ENCODE measurements around the gene GRK4. TPM values are rescaled to one million over a fixed set of nuclear protein-coding genes. Genes with fewer than 3 reads are reported as not detected.
A peak's percentile ranks its signal among the peaks of the same experiment; 100 is the strongest.
"Not testable (repeated sequence)": the region's sequence is repeated elsewhere in the genome, so short reads cannot be mapped to it uniquely, and the experiment has no call there.

The GRK4 gene
- total RNA-seq, 2 donors from 2014 or later = 1.7 to 3.6 TPM

GRCh38 chr4:2941138-2942036 lies 22.0 kb upstream of the GRK4 start:
- Mint-ChIP-seq H3K4me3 (no peak overlapping the region), H3K36me3 (ENCODE audit: low read depth) (peaks cover 10% of the 10 kb centered on the region), H3K4me1 (peaks cover 24% of the 10 kb centered on the region), H3K27ac (peak overlapping the region; percentile 92), H3K27me3 (no peaks in the 10 kb centered on the region)
- DNase-seq = no peak
- no peak for ATAC-seq
- no peaks in the 10 kb centered on the region for H3K9me3 ChIP-seq (ENCODE audit: control insufficient read depth, low read length, poor library complexity, severe bottlenecking)

DNA sequence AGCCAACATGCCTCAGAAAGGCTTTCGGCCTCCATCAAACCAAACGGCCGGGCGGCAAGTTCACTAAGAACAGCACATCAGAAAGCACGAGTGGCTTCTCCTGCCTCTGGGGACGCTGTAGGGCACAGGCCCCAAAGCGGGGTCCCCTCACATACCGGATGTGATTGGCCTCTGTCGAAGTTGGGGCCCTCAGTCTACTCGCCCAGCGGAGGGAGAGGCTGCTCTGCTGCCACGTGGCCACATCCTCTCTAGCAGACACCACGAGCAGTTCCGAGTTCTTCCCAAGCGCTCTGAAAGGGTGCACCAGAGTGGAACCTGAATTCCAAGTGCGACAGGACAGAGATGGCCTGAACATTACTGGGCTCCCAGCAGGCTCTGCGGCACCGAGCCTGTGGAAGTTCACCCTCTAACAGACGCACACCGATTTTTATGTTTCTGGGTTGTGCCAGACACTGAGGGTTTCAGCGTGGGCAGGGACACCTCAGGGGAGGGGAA lies 21.3 kb upstream of the GRK4 start:
- Mint-ChIP-seq H3K27ac (peak overlapping the region; percentile 92), H3K27me3 (no peaks in the 10 kb centered on the region), H3K4me3 (peak overlapping the region; percentile 63), H3K36me3 (ENCODE audit: low read depth) (peaks cover 12% of the 10 kb centered on the region), H3K4me1 (peaks cover 18% of the 10 kb centered on the region)
- H3K9me3 ChIP-seq (ENCODE audit: control insufficient read depth, low read length, poor library complexity, severe bottlenecking) = no peaks in the 10 kb centered on the region
- peak; percentile 13 for ATAC-seq
- no peak for DNase-seq

DNA sequence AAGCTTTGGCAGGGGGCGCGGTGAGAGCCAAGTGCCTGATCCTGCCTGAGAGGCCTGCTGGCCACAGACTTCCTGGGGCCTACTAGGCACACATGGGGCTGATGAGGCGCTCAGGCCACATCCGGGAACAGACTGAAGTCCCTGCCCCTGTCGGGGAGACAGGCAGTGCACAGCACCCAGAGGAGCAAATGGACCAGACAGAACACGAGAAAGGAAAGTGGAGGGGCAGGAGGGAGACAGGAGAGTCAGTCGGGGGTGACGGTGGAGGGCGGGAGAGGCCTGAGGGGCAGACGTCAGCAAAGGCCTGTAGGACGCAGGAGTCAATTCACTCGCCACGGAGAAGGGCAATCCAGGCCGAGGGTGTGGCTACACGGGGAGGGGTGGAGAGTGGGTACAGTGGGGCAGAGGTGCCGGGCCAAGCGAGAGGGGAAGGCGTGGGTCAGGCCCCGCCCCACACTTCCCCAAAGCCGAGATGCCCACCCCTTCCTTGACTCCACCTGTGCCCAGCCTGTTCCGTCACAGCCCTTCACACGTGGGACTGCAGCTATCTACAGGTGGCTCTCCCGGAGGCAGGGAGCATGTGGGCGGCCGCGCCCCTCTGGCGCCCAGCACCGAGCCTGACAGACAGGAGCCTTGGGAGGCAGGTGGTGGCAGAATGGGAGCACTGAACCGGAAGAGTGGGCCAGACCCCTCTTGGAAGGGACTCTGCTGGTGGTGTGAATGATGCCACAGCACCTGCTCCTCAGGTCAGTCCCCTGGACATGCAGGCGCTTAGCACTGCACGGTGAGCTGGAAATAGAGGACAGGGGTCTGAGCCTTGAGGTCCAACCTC lies 20.6 kb upstream of the GRK4 start:
- Mint-ChIP-seq H3K4me3 (peak overlapping the region; percentile 63), H3K4me1 (peaks cover 12% of the 10 kb centered on the region), H3K27me3 (no peaks in the 10 kb centered on the region), H3K27ac (peak overlapping the region; percentile 92), H3K36me3 (ENCODE audit: low read depth) (peaks cover 12% of the 10 kb centered on the region)
- peak; percentile 35 for ATAC-seq
- H3K9me3 ChIP-seq (ENCODE audit: control insufficient read depth, low read length, poor library complexity, severe bottlenecking) = no peaks in the 10 kb centered on the region
- no peak for DNase-seq

DNA sequence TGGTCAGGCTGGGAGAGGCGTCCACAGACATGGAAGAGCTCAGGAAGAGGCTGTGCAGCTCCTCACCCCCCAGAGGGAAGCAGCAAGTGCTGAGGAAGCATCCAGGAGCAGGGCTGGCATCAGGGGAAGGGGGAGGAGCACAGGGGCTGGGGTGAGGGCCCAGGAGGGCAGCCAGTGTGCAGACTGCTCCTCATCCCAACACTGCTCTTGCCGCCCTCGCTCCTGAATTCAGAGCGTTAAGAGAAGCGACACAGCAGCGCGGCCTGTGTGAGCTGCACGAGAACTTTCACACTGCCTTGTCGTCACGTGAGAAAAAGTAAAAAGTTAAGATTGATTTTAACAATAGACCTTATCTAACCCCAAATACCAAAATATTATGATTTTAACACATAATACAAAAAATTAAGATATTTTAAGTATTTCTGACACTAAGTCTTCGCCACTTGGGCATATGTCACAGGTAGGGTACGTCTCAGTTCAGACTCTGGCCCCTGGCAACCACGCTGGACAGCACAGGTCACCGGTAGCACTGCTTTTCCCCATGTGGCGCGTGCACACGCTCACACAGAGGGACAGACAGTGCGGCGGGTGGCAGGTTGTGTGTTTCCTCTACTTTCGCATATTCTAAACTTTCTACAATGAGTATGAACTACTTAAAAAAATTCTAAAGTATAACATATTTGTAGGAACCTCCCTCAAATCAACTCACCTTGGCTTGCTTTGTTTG lies 19.8 kb upstream of the GRK4 start:
- no peaks in the 10 kb centered on the region for H3K27me3 Mint-ChIP-seq
- H3K4me1 Mint-ChIP-seq = peaks cover 12% of the 10 kb centered on the region
- H3K36me3 Mint-ChIP-seq (ENCODE audit: low read depth) = peaks cover 14% of the 10 kb centered on the region
- no peak overlapping the region for H3K4me3 Mint-ChIP-seq
- DNase-seq (no peak), ATAC-seq (peak; percentile 8)
- H3K27ac Mint-ChIP-seq = peak overlapping the region; percentile 92
- H3K9me3 ChIP-seq (ENCODE audit: control insufficient read depth, low read length, poor library complexity, severe bottlenecking) = no peaks in the 10 kb centered on the region

GRCh38 chr4:2944091-2944482 lies 19.3 kb upstream of the GRK4 start:
- H3K27me3 Mint-ChIP-seq = no peaks in the 10 kb centered on the region
- no peaks in the 10 kb centered on the region for H3K9me3 ChIP-seq (ENCODE audit: control insufficient read depth, low read length, poor library complexity, severe bottlenecking)
- peaks cover 14% of the 10 kb centered on the region for H3K36me3 Mint-ChIP-seq (ENCODE audit: low read depth)
- ATAC-seq (no peak), DNase-seq (no peak)
- H3K4me1 Mint-ChIP-seq = peaks cover 12% of the 10 kb centered on the region
- H3K4me3 Mint-ChIP-seq = no peak overlapping the region
- H3K27ac Mint-ChIP-seq = peak overlapping the region; percentile 92

DNA sequence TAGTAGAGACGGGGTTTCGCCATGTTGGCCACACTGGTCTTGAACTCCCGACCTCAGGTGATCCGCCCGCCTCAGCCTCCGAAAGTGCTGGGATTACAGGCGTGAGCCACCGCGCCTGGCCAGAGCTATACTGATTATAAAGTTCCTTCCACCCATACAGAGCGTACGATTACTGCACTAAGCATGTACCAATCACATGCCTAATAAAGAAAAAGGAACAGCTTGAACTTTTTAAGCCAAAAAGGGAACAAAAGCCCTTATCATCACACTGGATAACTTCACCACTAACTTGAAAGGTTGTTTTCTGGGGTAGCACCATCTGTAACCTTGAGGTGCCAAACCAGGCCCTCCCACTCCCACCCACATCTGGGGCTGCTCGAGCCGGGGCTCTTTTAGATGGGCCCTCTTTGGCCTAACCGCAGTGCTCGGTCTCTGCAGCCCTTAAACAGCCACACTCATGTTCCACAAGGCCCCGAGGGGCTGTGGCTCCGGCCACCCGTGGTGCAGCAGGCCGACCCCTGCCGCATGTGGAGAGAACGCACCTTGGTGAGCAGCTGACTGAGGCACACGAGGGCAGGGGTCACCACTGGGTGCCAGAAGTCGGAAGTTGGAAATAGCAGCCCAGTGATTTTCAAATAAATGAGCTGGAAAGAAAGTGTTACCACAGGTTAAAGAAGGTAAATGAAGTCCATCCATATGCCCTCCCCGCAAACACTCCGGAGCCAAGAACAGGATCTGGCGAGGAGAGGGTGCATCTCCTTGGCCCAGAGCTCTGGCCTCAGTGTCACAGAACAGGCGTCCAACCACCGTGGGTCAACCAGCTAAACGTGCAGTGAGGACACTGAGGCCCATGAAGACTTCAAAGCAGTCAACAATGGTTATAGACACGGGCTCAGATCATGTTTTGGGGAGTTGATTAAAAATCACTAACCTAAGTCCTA lies 18.5 kb upstream of the GRK4 start:
- Mint-ChIP-seq H3K4me3 (no peak overlapping the region), H3K36me3 (ENCODE audit: low read depth) (peaks cover 12% of the 10 kb centered on the region), H3K27me3 (no peaks in the 10 kb centered on the region), H3K4me1 (peaks cover 11% of the 10 kb centered on the region), H3K27ac (no peak overlapping the region)
- H3K9me3 ChIP-seq (ENCODE audit: control insufficient read depth, low read length, poor library complexity, severe bottlenecking) = no peaks in the 10 kb centered on the region
- no peak for DNase-seq
- ATAC-seq = no peak

DNA sequence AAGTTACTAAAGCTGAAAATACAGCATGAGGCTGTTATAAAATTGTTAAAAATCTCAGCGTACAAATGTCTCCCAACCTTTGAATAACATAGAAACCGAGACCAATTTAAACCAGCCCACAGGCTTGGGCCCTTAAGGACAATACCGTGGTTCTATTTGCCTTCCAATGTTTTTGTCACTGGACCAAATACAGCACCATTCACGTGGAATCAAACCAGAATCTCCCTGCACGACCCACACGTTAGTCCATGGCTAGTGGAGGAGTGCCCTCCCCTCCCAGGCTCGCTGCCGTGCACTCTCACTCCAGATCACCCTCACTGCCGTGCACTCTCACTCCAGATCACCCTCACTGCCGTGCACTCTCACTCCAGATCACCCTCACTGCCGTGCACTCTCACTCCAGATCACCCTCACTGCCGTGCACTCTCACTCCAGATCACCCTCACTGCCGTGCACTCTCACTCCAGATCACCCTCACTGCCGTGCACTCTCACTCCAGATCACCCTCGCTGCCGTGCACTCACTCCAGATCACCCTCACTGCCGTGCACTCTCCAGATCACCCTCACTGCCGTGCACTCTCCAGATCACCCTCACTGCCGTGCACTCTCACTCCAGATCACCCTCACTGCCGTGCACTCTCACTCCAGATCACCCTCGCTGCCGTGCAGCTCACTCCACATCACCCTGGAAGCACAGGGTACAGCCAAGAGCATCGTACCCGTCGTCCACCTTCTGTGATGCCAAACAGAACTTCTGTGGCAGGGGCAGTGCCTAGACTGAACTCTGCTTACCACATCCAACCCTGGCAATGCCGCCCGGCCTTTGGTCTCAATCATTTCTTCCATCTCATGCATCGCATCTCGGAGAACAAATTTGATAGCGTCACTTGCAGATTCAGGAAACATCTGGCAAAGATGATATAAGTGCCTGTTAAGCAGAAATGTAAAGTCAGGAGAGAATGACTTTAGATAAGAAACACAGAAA lies 17.5 kb upstream of the GRK4 start:
- Mint-ChIP-seq H3K4me1 (peaks cover 14% of the 10 kb centered on the region), H3K36me3 (ENCODE audit: low read depth) (peaks cover 17% of the 10 kb centered on the region)
- not testable (repeated sequence) for H3K27ac Mint-ChIP-seq; ATAC-seq; DNase-seq; H3K4me3 Mint-ChIP-seq; H3K27me3 Mint-ChIP-seq; H3K9me3 ChIP-seq (ENCODE audit: control insufficient read depth, low read length, poor library complexity, severe bottlenecking)

DNA sequence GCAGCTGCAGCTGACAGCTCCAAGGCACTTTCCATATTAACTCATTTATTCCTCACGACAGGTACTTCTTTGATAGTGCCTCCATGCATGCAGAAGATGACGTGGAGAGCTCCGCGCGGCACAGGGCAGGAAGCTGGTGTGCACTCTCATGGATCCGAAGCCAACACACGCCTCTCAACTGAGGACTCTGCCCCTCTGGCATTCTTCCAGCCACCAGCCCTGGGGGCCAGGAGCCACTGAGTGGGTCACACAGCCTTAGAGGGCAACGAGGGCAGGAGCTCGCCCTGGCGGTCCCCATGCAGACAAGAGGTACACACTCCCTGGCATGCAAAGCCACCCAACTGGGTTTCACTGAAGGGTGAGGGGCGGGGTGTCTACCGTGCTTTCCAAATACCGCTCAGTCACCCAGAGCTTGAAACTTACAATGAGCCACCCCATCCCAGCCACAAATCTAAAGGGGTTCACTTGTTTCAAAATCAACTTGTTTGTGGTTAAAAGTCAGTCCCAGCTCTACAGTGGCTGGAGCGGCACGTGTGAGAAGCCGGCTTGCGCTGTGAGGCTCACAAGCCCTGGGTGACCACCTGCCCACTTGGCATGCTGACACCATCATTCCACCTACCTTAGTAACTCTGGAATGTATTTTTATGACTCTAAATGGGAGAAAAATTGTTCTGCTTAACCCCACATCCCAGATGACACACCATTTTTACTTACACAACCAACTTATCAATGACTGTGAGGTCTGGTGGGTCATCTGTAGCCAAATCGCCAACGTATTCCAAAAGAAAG lies 16.4 kb upstream of the GRK4 start:
- no peak for ATAC-seq
- Mint-ChIP-seq H3K36me3 (ENCODE audit: low read depth) (peaks cover 21% of the 10 kb centered on the region), H3K4me1 (peaks cover 14% of the 10 kb centered on the region), H3K27ac (no peak overlapping the region), H3K4me3 (no peak overlapping the region), H3K27me3 (no peaks in the 10 kb centered on the region)
- H3K9me3 ChIP-seq (ENCODE audit: control insufficient read depth, low read length, poor library complexity, severe bottlenecking) = no peaks in the 10 kb centered on the region
- no peak for DNase-seq

DNA sequence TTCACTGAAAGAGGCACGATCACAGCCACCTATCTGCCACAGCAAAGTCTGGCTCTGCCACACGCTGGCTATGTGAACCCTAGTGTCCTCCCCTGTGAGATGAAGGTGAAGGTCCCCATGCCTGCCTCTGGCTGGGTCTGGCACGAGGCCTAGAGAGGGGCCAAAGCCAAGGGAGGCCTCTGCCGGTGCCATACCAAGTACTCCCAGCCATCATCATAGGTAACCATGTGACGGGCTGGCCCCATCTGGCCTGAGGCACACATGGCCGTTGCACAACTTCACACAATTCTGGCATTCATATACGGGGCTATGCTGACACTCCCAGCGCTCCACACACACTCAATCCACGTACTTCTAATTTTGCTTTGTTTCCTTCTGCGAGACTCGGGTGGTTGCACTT lies 15.4 kb upstream of the GRK4 start:
- Mint-ChIP-seq H3K27me3 (no peaks in the 10 kb centered on the region), H3K4me3 (no peak overlapping the region), H3K36me3 (ENCODE audit: low read depth) (peaks cover 20% of the 10 kb centered on the region), H3K4me1 (peaks cover 8% of the 10 kb centered on the region), H3K27ac (no peak overlapping the region)
- no peaks in the 10 kb centered on the region for H3K9me3 ChIP-seq (ENCODE audit: control insufficient read depth, low read length, poor library complexity, severe bottlenecking)
- ATAC-seq = no peak
- DNase-seq = no peak

DNA sequence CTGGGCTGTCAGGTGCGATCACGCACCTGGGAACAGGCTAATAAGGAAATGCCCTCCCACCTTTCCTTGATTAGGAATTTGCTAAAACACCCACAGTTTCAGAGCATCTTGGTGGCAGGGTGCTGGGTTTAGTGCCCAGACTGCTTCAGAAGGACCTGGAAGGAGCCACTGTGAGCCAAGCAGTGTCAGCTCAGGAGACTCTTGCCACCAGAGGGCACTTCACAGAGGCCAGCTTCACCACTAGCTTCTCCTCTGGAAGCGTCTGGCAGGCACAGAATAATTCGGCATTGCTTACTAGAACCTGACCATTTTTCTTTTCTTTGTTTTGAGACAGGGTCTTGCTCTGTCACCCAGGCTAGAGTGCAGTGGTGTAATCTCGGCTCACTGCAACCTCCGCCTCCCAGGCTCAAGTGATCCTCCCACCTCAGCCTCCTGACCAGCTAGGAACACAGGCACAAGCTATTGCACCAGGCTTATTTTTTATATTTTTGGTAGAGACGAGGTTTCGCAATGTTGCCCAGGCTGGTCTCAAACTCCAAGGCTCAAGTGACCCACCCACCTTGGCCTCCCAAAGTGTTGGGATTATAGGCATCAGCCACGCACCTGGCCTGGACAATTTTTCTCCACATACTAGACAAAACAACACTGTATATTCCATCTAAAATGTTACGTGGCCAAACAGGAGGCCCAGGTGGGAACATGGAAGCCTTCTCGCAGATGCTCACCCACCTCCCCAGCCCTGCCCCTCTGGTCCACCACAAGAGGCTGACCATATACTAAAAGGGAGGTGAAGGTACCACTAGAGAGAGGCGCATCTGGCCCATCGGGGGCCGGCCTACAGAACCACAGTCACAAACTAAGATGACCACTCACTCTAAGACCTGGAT lies 14.2 kb upstream of the GRK4 start:
- Mint-ChIP-seq H3K4me3 (no peak overlapping the region), H3K27me3 (no peaks in the 10 kb centered on the region), H3K27ac (no peak overlapping the region), H3K36me3 (ENCODE audit: low read depth) (peaks cover 18% of the 10 kb centered on the region), H3K4me1 (peaks cover 6% of the 10 kb centered on the region)
- ATAC-seq = no peak
- no peak for DNase-seq
- no peaks in the 10 kb centered on the region for H3K9me3 ChIP-seq (ENCODE audit: control insufficient read depth, low read length, poor library complexity, severe bottlenecking)
